Cardiac muscle cell (in vitro differentiated cells and primary cell): ENCODE results near the gene MRPL40. TPM values are rescaled to one million over a fixed set of nuclear protein-coding genes. Genes with fewer than 3 reads are reported as not detected.
A peak's percentile ranks its signal among the peaks of the same experiment; 100 is the strongest.

ENCODE experiments used
- DNase-seq, 2 donors: peaks; one replicate each; pipeline versions ENCODE4 v3.0.0 to v3.0.0-alpha.2; 2010 to 2017; ENCODE audit warnings: low read depth in 1 of 2, low spot score in 1 of 2
- H3K27ac ChIP-seq: fragments of 200-600 bp; sonication (generic); 2 replicates; pipeline ENCODE4 v1.5.1; 2016
- H3K27me3 ChIP-seq: fragments of 200-600 bp; sonication (generic); 2 replicates; pipeline ENCODE4 v1.6.0; 2016; ENCODE audit warnings: control low read depth
- H3K36me3 ChIP-seq: fragments of 200-600 bp; sonication (generic); 2 replicates; pipeline ENCODE4 v1.5.1; 2016; ENCODE audit warnings: control low read depth
- H3K4me1 ChIP-seq: fragments of 200-600 bp; sonication (generic); 2 replicates; pipeline ENCODE4 v1.8.1; 2017; ENCODE audit warnings: low read depth, mild to moderate bottlenecking, mixed run types
- H3K4me3 ChIP-seq: fragments of 200-600 bp; sonication (generic); 2 replicates; pipeline ENCODE4 v1.5.1; 2016; ENCODE audit warnings: mild to moderate bottlenecking
- H3K9me3 ChIP-seq: fragments of 200-600 bp; sonication (generic); 2 replicates; pipeline ENCODE4 v1.5.1; 2017; ENCODE audit warnings: low read depth, mild to moderate bottlenecking, control low read depth
- polyA plus RNA-seq: library from polyadenylated mRNA; unstranded; fragments of >200 nt; fragmentation: Nextera tagmentation; extraction: Ambion mirVana; gene quantifications from 2 replicates; pipeline ENCODE4 v1.2.1, GENCODE V29; 2016
- total RNA-seq: library from RNA; depleted of rRNA; stranded (reverse); fragments of >200 nt; gene quantifications from 2 replicates; pipeline ENCODE4 v1.2.3, GENCODE V29; 2016
- TF ChIP-seq, protein P1 (sequence below): IDR thresholded peaks from 2 replicates; pipeline ENCODE4 v1.5.1; 2012; ENCODE audit warnings: low read depth, mild to moderate bottlenecking, low read length

Gene MRPL40
- total and polyA plus RNA-seq, 2 experiments from 2014 or later = 38.7 to 91.3 TPM

DNA sequence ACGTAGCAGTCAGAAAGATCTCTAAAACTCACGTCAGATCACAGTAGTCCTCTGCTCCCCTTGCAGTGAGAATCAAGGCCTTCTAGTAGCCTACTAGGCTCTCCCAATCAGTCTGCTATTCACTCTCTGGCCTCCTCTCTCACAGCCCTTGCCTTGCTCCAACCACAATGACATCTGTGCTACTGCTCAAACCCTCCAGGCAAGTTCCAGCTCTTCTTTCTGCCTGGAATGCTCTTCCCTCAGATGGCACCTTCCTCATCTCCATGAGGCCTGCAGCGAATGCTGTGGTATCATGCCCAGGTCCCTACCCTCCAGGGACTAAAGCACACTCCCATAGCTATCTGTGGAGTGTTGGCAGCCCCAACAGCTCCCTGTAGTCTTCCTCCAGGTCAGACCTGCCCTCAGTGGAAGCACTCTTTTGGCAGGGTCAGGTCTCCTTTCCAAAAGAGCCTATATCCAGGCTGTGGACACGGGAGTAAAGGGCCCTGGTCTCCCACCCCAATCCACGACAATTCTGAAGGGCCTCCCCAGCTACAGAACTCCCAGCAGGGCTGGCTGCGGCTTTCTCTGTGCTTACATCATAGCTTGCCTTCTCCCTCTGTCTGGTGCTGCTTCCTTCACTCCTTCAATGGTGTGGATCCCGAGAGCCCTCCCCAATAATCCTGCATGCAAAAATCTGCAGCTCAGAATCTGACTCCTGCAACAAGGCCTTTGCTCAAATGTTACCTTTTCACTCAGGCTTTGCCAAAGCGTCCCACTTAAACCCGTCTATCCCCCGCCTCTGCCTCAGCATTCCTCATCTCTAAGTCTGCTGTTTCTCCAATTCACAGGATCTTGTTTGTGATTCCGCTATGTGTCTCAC lies 9.7 kb upstream of the MRPL40 start:
- peaks cover 10% of the 10 kb centered on the region for H3K4me1 ChIP-seq
- H3K27ac ChIP-seq = peak overlapping the region; percentile 48
- H3K9me3 ChIP-seq = no peaks in the 10 kb centered on the region
- no peaks in the 10 kb centered on the region for H3K36me3 ChIP-seq
- TF ChIP-seq, protein P1, sequence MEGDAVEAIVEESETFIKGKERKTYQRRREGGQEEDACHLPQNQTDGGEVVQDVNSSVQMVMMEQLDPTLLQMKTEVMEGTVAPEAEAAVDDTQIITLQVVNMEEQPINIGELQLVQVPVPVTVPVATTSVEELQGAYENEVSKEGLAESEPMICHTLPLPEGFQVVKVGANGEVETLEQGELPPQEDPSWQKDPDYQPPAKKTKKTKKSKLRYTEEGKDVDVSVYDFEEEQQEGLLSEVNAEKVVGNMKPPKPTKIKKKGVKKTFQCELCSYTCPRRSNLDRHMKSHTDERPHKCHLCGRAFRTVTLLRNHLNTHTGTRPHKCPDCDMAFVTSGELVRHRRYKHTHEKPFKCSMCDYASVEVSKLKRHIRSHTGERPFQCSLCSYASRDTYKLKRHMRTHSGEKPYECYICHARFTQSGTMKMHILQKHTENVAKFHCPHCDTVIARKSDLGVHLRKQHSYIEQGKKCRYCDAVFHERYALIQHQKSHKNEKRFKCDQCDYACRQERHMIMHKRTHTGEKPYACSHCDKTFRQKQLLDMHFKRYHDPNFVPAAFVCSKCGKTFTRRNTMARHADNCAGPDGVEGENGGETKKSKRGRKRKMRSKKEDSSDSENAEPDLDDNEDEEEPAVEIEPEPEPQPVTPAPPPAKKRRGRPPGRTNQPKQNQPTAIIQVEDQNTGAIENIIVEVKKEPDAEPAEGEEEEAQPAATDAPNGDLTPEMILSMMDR = no peak
- H3K4me3 ChIP-seq = no peak overlapping the region
- DNase-seq = no peak
- H3K27me3 ChIP-seq = no peaks in the 10 kb centered on the region

DNA sequence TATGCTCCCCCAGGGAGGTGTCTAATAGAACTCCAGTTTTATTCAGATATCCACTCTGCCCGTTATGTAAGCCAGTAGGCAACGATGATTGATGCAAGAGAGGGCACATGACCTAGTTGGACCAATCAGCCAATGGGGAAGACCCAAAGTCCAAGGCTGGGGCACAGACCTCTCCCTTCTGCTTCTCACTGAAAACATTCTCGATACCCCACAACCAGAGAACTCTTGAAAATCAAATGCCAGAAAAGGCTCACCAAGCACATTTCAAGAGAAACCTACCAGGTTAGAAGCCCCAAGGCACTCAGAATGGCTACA lies 8.2 kb upstream of the MRPL40 start:
- Histone ChIP-seq H3K9me3 (no peaks in the 10 kb centered on the region), H3K4me1 (peaks cover 8% of the 10 kb centered on the region), H3K4me3 (no peak overlapping the region), H3K27ac (no peak overlapping the region), H3K27me3 (no peaks in the 10 kb centered on the region), H3K36me3 (no peaks in the 10 kb centered on the region)
- no peak for DNase-seq
- TF ChIP-seq, protein P1 = no peak

DNA sequence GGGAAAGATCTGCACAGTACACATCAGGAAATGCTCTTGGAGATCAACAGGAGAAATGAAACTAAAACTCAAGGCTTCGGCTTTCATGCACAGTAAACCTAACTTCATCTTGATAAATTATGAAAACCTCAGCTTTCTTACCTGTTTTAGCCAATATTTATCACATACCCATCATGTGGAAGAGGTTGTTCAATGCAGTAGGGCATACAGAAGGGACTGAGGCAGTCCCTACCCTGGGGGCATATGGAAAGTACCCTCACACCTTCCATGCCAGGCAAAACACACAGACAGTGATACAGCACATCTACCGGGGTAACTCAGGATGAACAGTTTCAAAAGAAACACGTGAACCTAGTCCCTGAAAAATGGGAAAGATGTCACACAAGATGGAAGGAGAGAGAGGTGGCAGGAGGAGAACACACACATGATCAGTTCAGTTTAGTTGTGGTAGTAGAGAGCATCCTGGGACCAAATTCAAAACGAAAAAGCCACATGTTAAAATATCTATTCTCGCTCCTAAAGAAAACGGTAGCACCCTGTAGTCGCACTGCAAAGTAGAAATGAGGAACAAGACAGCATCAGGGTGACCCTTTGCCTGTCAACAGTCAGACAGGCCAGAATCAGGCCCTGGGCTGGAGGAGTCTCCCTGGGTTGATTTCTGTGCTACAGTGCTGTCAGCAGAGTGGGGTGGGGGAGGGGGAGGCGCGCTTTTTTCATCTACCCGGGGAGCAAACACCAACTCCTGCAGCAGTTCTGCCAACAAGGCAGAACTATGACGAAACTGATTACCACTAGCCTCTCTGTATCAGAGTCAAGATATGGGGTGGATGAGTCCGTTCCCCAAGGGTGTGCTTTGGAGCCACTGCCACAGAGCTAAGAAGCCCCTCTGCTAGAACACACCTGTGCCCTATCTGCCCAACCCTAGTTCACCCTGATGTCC lies 2.1 kb upstream of the MRPL40 start:
- Histone ChIP-seq H3K4me3 (peak overlapping the region; percentile 56), H3K36me3 (peaks cover 6% of the 10 kb centered on the region), H3K4me1 (peaks cover 13% of the 10 kb centered on the region), H3K27ac (peak overlapping the region; percentile 96), H3K27me3 (no peaks in the 10 kb centered on the region), H3K9me3 (no peaks in the 10 kb centered on the region)
- peak; percentile 29 to 82 for DNase-seq
- TF ChIP-seq, protein P1 = no peak

DNA sequence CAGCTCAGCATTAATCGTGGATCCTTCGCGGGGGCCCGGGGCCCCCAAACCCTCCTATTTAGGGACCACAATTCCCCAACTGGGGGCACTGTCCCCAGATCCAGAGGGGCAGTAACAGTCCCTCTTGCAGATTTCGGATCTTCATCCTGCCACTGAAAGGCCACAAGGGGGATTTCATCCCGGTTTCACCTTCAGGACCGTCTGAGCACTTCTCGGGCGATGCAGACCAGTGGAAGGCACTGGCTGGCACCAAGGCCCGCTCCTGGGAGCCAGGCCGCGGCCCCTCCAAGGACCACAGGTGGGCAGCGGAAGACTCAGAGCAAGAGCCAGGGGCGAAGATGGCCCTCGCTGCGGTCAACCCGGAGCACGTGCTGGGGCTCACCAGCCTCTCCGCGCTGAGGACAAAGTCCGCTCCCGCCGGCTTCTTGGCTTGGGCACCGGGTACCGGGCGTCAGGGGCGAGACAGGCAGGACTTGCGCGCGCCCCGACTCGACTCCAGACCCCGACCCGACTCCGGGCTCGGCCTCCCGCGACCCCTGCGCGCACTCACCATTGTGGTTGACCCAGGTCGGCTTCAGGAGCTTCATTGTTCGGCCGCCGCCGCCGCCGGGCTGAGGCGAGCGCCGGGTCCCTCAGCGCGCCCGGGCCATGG lies 1.3 kb upstream of the MRPL40 start:
- no peaks in the 10 kb centered on the region for H3K27me3 ChIP-seq
- peaks cover 13% of the 10 kb centered on the region for H3K4me1 ChIP-seq
- H3K27ac ChIP-seq = peak overlapping the region; percentile 96
- TF ChIP-seq, protein P1 = peak; percentile 22
- H3K36me3 ChIP-seq = peaks cover 13% of the 10 kb centered on the region
- peak overlapping the region; percentile 56 for H3K4me3 ChIP-seq
- DNase-seq = peak; percentile 39 to 58
- H3K9me3 ChIP-seq = no peaks in the 10 kb centered on the region

DNA sequence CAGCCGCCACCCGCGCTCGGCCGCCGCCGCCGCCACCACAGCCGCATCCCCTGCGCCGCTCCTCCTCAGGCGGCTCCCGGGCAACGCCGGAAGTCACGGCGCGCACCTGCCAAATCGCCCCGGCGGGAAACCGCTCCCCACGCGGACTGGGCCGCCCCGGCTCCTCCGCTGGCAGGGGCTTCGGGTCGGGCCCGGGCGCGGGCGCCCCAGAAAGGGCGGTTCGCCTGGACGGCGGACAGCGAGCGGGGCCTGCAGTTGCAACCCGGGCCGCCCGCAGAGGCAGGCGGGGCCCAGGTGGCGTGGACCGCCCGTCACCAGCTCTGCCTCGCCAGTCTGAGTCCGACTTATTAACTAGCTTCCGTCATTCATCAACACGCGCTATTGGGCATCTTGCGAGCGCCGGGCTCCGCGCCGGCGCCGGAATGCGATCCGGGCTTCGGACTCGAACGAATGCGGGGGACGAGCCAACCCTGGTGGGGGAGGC lies 654 bp upstream of the MRPL40 start, which contains the start of gene HIRA:
Gene HIRA, minus strand, starts transcription at position 85 of the 484 bp plus-strand sequence. CDS start 257 bp downstream, outside the sequence.
- Histone ChIP-seq H3K27ac (peak within 1 kb of the TSS; percentile 96), H3K36me3 (peaks cover 13% of the 10 kb centered on the region)
- DNase-seq = peak; percentile 84 to 87

More for the DNA sequence above, 654 bp upstream of the MRPL40 start, which contains the start of gene HIRA:
- Histone ChIP-seq H3K4me1 (peaks cover 13% of the 10 kb centered on the region), H3K27me3 (no peaks in the 10 kb centered on the region), H3K9me3 (no peaks in the 10 kb centered on the region), H3K4me3 (peak within 1 kb of the TSS; percentile 56)
- TF ChIP-seq, protein P1 = no peak
